ENCODE measurements around the gene TIMM44.

- TF ChIP-seq CTCF (conservative IDR thresholded peaks at IDR 0.05; ENCODE audit: low read depth, low read length) (no peak), EZH2 (IDR thresholded peaks at IDR 0.05; ENCODE audit: borderline replicate concordance, low read depth, low read length, poor library complexity, severe bottlenecking) (no peak)
These were observed 38.2 kb downstream of the TIMM44 start for GRCh38 chr19:7905268-7905667.

All from A673 (cell line).